Left ventricle myocardium inferior (tissue), 1 donor: ENCODE data around the gene DOCK8. TPM values are rescaled to one million over a fixed set of nuclear protein-coding genes. Genes with fewer than 3 reads are reported as not detected.

ENCODE experiments used
- DNase-seq: peaks from one replicate; pipeline ENCODE4 v3.0.0-alpha.2; 2020
- H3K27ac ChIP-seq: fragments of 200-600 bp; replicated peaks from 2 replicates; pipeline ENCODE4 v1.8.0; 2021
- H3K27me3 ChIP-seq: fragments of 200-600 bp; 2 replicates; pipeline ENCODE4 v1.8.0; 2021; ENCODE audit warnings: low read depth
- H3K36me3 ChIP-seq: fragments of 200-600 bp; 2 replicates; pipeline ENCODE4 v1.8.0; 2021
- H3K4me1 ChIP-seq: fragments of 200-600 bp; 2 replicates; pipeline ENCODE4 v1.8.0; 2021
- H3K4me3 ChIP-seq: fragments of 200-600 bp; 2 replicates; pipeline ENCODE4 v1.8.0; 2021; ENCODE audit warnings: mild to moderate bottlenecking, moderate library complexity
- H3K9me3 ChIP-seq: fragments of 200-600 bp; replicated peaks from 2 replicates; pipeline ENCODE4 v1.8.0; 2021
- intact Hi-C: fragments of 100-400 bp; cut with micrococcal nuclease; formaldehyde crosslinking; loops from one replicate; pipeline ENCODE4 v1.11.0; 2022
- total RNA-seq: library from RNA; stranded (reverse); fragmentation: NEBNext Ultra II Directional; extraction: Animal tissue kit (Norgen Biotek cat#: 25700); gene quantifications from one replicate; pipeline ENCODE4 v1.2.1, GENCODE V29; 2021
- TF ChIP-seq, protein P1 (sequence below): fragments of 200-600 bp; IDR thresholded peaks from 2 replicates; pipeline ENCODE4 v1.8.0; 2021; ENCODE audit warnings: antibody characterized with exemption, mild to moderate bottlenecking, borderline replicate concordance
- donor health status: DM: no; HTN: yes; CAD: no; lungs with severe emphysema.

DOCK8 gene
- total RNA-seq, 1 donor from 2014 or later: 3.7 TPM

DNA sequence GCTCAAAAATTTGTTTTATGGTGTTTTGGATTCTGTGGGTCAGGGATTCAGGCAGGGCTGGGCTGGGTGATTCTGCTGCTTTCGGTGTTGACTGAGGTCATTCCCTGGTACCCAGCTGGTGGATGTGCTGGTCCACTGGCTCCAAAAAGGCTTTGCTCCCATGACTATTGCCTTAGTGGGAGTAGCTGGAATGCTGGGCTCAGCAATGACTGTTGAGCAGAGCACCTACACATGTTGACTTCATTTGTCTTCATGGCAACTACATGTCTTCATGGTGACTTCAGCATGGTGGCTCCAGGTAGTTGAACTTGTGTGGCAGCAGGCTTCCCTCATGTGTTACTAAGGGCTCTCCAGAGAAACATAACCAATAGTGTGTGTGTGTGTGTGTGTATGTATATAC lies 297.2 kb downstream of the DOCK8 start:
- no peak for DNase-seq
- Histone ChIP-seq H3K27me3 (no peaks in the 10 kb centered on the region), H3K4me3 (no peak overlapping the region), H3K4me1 (peaks cover 49% of the 10 kb centered on the region), H3K27ac (no peak overlapping the region), H3K36me3 (no peaks in the 10 kb centered on the region), H3K9me3 (no peaks in the 10 kb centered on the region)
- intact Hi-C loops: no loop called here
- TF ChIP-seq, protein P1, sequence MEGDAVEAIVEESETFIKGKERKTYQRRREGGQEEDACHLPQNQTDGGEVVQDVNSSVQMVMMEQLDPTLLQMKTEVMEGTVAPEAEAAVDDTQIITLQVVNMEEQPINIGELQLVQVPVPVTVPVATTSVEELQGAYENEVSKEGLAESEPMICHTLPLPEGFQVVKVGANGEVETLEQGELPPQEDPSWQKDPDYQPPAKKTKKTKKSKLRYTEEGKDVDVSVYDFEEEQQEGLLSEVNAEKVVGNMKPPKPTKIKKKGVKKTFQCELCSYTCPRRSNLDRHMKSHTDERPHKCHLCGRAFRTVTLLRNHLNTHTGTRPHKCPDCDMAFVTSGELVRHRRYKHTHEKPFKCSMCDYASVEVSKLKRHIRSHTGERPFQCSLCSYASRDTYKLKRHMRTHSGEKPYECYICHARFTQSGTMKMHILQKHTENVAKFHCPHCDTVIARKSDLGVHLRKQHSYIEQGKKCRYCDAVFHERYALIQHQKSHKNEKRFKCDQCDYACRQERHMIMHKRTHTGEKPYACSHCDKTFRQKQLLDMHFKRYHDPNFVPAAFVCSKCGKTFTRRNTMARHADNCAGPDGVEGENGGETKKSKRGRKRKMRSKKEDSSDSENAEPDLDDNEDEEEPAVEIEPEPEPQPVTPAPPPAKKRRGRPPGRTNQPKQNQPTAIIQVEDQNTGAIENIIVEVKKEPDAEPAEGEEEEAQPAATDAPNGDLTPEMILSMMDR: no peak

DNA sequence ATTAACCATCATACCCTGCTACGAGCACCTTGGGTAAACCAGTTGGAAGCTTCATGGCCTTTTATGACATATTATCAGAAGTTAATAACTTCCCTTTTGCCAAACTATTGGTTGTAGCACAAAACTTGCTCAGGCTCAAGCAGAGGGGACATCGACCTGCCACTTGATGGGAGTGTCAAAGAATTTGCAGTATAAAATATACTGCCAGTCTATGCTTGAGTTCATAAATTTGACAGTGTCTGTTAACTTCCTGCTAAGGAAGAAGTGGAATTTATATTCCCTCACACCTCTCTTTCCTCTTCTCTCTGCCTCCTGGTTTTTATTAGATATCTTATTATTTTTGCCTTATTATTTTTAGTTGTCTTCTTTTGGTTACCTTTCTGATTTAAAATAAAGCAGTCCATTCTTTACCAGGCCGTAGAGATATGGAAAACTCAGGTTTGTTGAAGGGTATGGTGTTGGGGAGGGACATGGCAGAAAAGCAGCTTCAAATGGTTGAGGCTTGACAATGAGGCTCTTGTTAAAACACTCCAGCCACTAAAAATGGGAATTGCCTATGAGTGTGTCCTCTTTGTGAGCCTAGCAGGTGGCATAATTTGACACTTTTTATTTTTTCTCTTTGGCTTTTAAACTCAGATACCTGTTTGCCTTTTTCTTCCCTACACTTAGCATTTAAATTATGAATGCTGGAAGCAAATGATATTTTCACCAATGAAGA lies 298.0 kb downstream of the DOCK8 start:
- no peak for DNase-seq
- Histone ChIP-seq H3K27me3 (no peaks in the 10 kb centered on the region), H3K27ac (no peak overlapping the region), H3K4me1 (peaks cover 53% of the 10 kb centered on the region), H3K4me3 (no peak overlapping the region), H3K36me3 (no peaks in the 10 kb centered on the region), H3K9me3 (no peaks in the 10 kb centered on the region)
- intact Hi-C loops: no loop called here
- TF ChIP-seq, protein P1: no peak

Other genes starting within 250 kb of the DOCK8 start
- gene WASHC1, start 185.4 kb upstream of the DOCK8 start, total RNA-seq: 13.5 TPM
- gene FOXD4, start 96.4 kb upstream of the DOCK8 start, total RNA-seq: 0.11 TPM
- 14.1 TPM for gene ZNG1A, start 35.8 kb upstream of the DOCK8 start, total RNA-seq